ENCODE data around the gene IDH3A.
"Not testable (repeated sequence)": the region's sequence is repeated elsewhere in the genome, so short reads cannot be mapped to it uniquely, and the experiment has no call there.

Gene IDH3A

GRCh38 chr15:78129751-78130287, 19.3 kb upstream of the IDH3A start:
- DNase-seq = no peak

- DNase-seq = no peak
Measured at GRCh38 chr15:78130466-78131294, 18.5 kb upstream of the IDH3A start.

- peak; percentile 47 to 64 for DNase-seq
Measured at GRCh38 chr15:78131295-78132061, 17.7 kb upstream of the IDH3A start, which contains the start of gene CIB2. Gene CIB2 (minus strand): TSS chr15:78131445. CDS start chr15:78131215, 230 bp downstream.

- DNase-seq = no peak
Measured at GRCh38 chr15:78133801-78134200, 15.4 kb upstream of the IDH3A start.

- no peak for DNase-seq
Measured at GRCh38 chr15:78139578-78139977, 9.6 kb upstream of the IDH3A start.

- DNase-seq = no peak
Measured at GRCh38 chr15:78140292-78140691, 8.9 kb upstream of the IDH3A start.

- no peak for DNase-seq
Measured at GRCh38 chr15:78142332-78142731, 6.8 kb upstream of the IDH3A start.

GRCh38 chr15:78146425-78147154, 2.6 kb upstream of the IDH3A start:
- no peak for DNase-seq

- DNase-seq = no peak
Measured at GRCh38 chr15:78147566-78147965, 1.6 kb upstream of the IDH3A start.

GRCh38 chr15:78148392-78149067, 632 bp upstream of the IDH3A start:
- no peak for DNase-seq

GRCh38 chr15:78149805-78150751, 916 bp downstream of the IDH3A start:
- DNase-seq = no peak

GRCh38 chr15:78151075-78151474, 1.9 kb downstream of the IDH3A start:
- DNase-seq = not testable (repeated sequence)

- DNase-seq = no peak
Measured at GRCh38 chr15:78154955-78155354, 5.8 kb downstream of the IDH3A start.

- no peak for DNase-seq
Measured at GRCh38 chr15:78155355-78155939, 6.3 kb downstream of the IDH3A start.

- no peak for DNase-seq
Measured at GRCh38 chr15:78156653-78157052, 7.5 kb downstream of the IDH3A start.

GRCh38 chr15:78157203-78157602, 8.0 kb downstream of the IDH3A start:
- no peak for DNase-seq

- DNase-seq = no peak
Measured at GRCh38 chr15:78159395-78159794, 10.2 kb downstream of the IDH3A start.

- DNase-seq = no peak
Measured at GRCh38 chr15:78162038-78162437, 12.9 kb downstream of the IDH3A start.

- no peak for DNase-seq
Measured at GRCh38 chr15:78164010-78164409, 14.8 kb downstream of the IDH3A start.

GRCh38 chr15:78167227-78167888, 18.2 kb downstream of the IDH3A start:
- no peak for DNase-seq

Data from inflammatory macrophage (primary cell).